Endodermal cell (in vitro differentiated cells): ENCODE measurements around the gene ZNF672. TPM values are rescaled to one million over a fixed set of nuclear protein-coding genes. Genes with fewer than 3 reads are reported as not detected.

ENCODE experiments used
- DNase-seq: peaks from one replicate; pipeline ENCODE4 v3.0.0-alpha.2; 2017
- H3K27ac ChIP-seq: 2 replicates; pipeline ENCODE4 v1.5.1; 2013; ENCODE audit warnings: mild to moderate bottlenecking, low read depth, low read length, moderate library complexity
- H3K27me3 ChIP-seq: 2 replicates; pipeline ENCODE4 v1.6.1; 2013; ENCODE audit warnings: mild to moderate bottlenecking, low read length, moderate library complexity; ENCODE audit not compliant: insufficient read depth, control insufficient read depth, poor library complexity, severe bottlenecking
- H3K36me3 ChIP-seq: 2 replicates; pipeline ENCODE4 v1.7.0; 2013; ENCODE audit warnings: mild to moderate bottlenecking, low read length, moderate library complexity; ENCODE audit not compliant: control insufficient read depth, insufficient read depth
- H3K4me1 ChIP-seq: one replicate; pipeline ENCODE4 v1.7.0; 2013; ENCODE audit warnings: low read length; ENCODE audit not compliant: control insufficient read depth, insufficient read depth
- H3K4me3 ChIP-seq: 2 replicates; pipeline ENCODE4 v1.5.1; 2013; ENCODE audit warnings: mild to moderate bottlenecking, low read length, moderate library complexity
- H3K9ac ChIP-seq: 2 replicates; pipeline ENCODE4 v1.6.1; 2013; ENCODE audit warnings: mild to moderate bottlenecking, low read length, moderate library complexity; ENCODE audit not compliant: poor library complexity, severe bottlenecking; ENCODE audit errors: extremely low read depth
- H3K9me3 ChIP-seq: 2 replicates; pipeline ENCODE4 v1.6.1; 2013; ENCODE audit warnings: mild to moderate bottlenecking, low read length, moderate library complexity; ENCODE audit not compliant: control insufficient read depth
- H3K27ac Mint-ChIP-seq: 2 replicates; pipeline ENCODE4 v1.8.0; 2020; ENCODE audit warnings: mixed read lengths
- H3K27me3 Mint-ChIP-seq: 2 replicates; pipeline ENCODE4 v1.8.0; 2021; ENCODE audit warnings: mild to moderate bottlenecking, mixed read lengths; ENCODE audit not compliant: insufficient read depth
- H3K36me3 Mint-ChIP-seq: 2 replicates; pipeline ENCODE4 v1.8.0; 2020; ENCODE audit warnings: low read depth, mixed read lengths
- H3K4me1 Mint-ChIP-seq: 2 replicates; pipeline ENCODE4 v1.8.0; 2020; ENCODE audit warnings: mixed read lengths
- H3K4me3 Mint-ChIP-seq: 2 replicates; pipeline ENCODE4 v1.8.0; 2020; ENCODE audit warnings: mild to moderate bottlenecking, moderate library complexity, mixed read lengths
- H3K9me3 Mint-ChIP-seq: 2 replicates; pipeline ENCODE4 v1.8.0; 2020; ENCODE audit warnings: mild to moderate bottlenecking, mixed read lengths
- WGBS, 2 experiments: methylation state at CpG; one replicate each; pipeline versions ENCODE4 v1.1.5 to v1.1.7; 2013; ENCODE audit warnings: missing lambda C conversion rate in 2 of 2, mixed read lengths in 1 of 2; ENCODE audit not compliant: insufficient coverage in 1 of 2, insufficient read length in 1 of 2; 5-methylcytosine and 5-hydroxymethylcytosine counted together
- total RNA-seq, 2 donors: library from RNA; stranded (reverse); fragmentation: NEBNext Ultra II Directional in 1 of 2; extraction: Animal tissue kit (Norgen Biotek cat#: 25700) in 1 of 2; gene quantifications; 2 replicates in 1 of 2; 3 replicates in 1 of 2; pipeline ENCODE4 v1.2.1, GENCODE V29; 2021
- TF ChIP-seq, protein P1 (sequence below): fragments of 200-600 bp; sonication (generic); conservative IDR thresholded peaks from 2 replicates; pipeline ENCODE4 v1.5.0; 2021; ENCODE audit warnings: antibody characterized with exemption, mild to moderate bottlenecking

ZNF672 gene
- total RNA-seq, 2 donors from 2014 or later: 33.6 to 40.5 TPM

DNA sequence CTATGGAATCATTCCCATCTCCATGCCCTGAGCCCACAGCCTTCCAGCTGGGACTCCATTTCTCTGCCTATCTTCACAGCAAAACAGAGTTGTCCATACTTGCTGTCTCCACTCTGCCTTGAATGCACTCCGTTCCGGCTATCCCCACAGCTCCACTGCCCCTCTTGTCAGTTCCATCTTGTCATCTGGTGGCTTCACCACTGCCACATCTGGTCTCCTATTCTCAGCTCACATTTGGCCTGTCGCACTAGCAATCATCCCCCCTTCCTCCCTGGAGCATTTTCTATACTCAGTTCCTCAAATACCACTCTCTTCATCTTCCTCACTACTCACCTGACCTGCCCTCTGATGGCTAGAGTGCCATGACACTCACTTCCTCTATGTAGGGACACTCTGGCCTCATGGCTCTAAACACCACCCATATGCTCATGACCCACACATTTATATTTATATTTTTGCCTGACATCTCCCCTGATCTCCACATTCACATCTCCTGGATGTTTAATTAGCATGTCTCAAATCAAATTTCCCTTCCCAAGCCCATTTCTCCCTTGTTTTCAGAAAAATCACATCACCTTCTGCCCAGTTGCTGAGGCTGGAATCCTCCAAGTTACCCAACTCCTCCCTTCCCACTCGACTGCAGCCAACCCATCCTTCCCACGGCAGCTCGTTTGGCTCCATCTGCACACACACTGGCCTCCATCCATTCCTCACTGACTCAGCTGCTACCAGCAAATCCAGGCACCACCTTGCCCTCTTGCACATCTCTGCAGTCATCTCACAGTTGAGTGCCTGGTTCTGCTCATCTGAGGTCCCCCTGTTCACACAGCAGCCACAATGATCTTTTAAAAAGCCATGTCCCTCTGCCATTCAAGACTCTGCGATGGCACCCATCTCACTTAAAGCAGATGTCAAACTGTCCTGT, 14.7 kb downstream of the ZNF672 start:
- Mint-ChIP-seq H3K27me3 (no peaks in the 10 kb centered on the region), H3K4me1 (peaks cover 3% of the 10 kb centered on the region), H3K9me3 (no peaks in the 10 kb centered on the region), H3K36me3 (peaks cover 33% of the 10 kb centered on the region), H3K27ac (no peak overlapping the region), H3K4me3 (no peak overlapping the region)
- peaks cover 46% of the 10 kb centered on the region for H3K36me3 ChIP-seq
- no peaks in the 10 kb centered on the region for H3K9me3 ChIP-seq
- 92 to 97% methylated on average over 4 to 7 of the region's 7 CpGs for WGBS, 2 experiments
- H3K27me3 ChIP-seq: no peaks in the 10 kb centered on the region
- DNase-seq: peak; percentile 34
- no peak overlapping the region for H3K4me3 ChIP-seq
- no peaks in the 10 kb centered on the region for H3K4me1 ChIP-seq
- H3K9ac ChIP-seq: no peak overlapping the region
- TF ChIP-seq, protein P1, sequence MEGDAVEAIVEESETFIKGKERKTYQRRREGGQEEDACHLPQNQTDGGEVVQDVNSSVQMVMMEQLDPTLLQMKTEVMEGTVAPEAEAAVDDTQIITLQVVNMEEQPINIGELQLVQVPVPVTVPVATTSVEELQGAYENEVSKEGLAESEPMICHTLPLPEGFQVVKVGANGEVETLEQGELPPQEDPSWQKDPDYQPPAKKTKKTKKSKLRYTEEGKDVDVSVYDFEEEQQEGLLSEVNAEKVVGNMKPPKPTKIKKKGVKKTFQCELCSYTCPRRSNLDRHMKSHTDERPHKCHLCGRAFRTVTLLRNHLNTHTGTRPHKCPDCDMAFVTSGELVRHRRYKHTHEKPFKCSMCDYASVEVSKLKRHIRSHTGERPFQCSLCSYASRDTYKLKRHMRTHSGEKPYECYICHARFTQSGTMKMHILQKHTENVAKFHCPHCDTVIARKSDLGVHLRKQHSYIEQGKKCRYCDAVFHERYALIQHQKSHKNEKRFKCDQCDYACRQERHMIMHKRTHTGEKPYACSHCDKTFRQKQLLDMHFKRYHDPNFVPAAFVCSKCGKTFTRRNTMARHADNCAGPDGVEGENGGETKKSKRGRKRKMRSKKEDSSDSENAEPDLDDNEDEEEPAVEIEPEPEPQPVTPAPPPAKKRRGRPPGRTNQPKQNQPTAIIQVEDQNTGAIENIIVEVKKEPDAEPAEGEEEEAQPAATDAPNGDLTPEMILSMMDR: no peak
- H3K27ac ChIP-seq: no peak overlapping the region

DNA sequence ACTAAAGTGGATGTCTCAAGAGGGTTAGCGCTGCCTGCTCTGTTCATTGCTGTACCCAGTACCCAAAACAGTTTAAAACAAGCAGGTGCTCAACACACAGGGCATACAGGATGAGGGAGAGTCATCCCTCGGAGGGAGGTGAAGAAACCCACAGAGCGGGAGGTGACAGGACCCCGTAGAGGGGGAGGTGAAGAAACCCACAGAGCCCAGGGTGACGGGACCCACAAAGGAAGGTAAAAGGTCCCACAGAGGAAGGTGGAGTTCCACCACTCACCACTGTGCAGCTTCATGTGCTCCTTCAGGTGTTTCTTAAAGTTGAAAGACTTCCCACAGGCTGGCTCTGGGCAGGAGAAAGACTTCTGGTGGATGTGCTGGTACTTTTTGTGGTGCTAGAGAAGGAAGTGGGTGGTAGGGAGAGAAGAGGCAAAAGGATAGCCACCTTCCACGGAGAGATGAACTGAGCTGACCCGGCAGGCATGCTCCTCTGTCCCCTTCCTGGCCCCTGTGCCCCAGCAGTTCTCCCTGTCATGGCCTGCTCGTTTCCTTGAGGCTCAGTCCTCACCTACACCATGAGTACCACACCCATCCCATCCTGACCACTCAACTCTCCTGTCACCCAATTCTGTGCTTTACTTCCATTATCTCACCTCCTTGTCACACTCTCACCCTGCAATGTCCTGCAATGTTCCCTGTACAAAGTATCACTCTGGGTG, 15.8 kb downstream of the ZNF672 start:
- Mint-ChIP-seq H3K27ac (no peak overlapping the region), H3K9me3 (no peaks in the 10 kb centered on the region), H3K27me3 (no peaks in the 10 kb centered on the region), H3K4me3 (no peak overlapping the region), H3K36me3 (peaks cover 29% of the 10 kb centered on the region), H3K4me1 (peaks cover 3% of the 10 kb centered on the region)
- Histone ChIP-seq H3K27ac (no peak overlapping the region), H3K4me1 (no peaks in the 10 kb centered on the region), H3K36me3 (peaks cover 41% of the 10 kb centered on the region), H3K9me3 (no peaks in the 10 kb centered on the region), H3K9ac (no peak overlapping the region), H3K27me3 (no peaks in the 10 kb centered on the region), H3K4me3 (no peak overlapping the region)
- peak; percentile 34 for DNase-seq
- TF ChIP-seq, protein P1: no peak
- 92 to 94% methylated on average over 8 of the region's 8 CpGs for WGBS, 2 experiments

DNA sequence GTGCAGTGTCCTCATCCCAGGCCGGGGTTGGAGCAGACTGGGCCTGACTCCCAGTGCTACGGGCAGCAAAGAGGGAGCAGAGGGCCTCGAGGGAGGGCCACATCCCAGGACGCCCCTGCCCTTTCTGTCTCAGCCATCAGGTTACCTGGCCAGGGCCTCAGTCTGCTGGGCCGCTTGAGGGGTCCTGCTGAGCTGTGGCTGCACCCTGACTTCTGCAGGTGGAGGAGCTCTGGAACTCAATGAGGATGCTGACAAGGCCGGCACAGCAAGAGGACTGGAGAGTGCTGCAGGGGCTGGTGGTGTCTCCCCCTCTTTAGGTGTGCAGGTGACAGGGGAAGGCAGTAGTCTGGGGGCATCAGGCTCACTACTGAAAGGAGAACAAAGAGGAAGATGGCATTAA, 17.6 kb downstream of the ZNF672 start:
- Mint-ChIP-seq H3K4me3 (no peak overlapping the region), H3K27ac (no peak overlapping the region), H3K27me3 (peaks cover 7% of the 10 kb centered on the region), H3K36me3 (peaks cover 26% of the 10 kb centered on the region), H3K9me3 (no peaks in the 10 kb centered on the region), H3K4me1 (peaks cover 10% of the 10 kb centered on the region)
- TF ChIP-seq, protein P1: no peak
- H3K4me1 ChIP-seq: no peaks in the 10 kb centered on the region
- no peak for DNase-seq
- no peak overlapping the region for H3K27ac ChIP-seq
- H3K9ac ChIP-seq: no peak overlapping the region
- peaks cover 6% of the 10 kb centered on the region for H3K27me3 ChIP-seq
- H3K4me3 ChIP-seq: no peak overlapping the region
- H3K36me3 ChIP-seq: peaks cover 29% of the 10 kb centered on the region
- H3K9me3 ChIP-seq: no peaks in the 10 kb centered on the region
- WGBS, 2 experiments: 94 to 100% methylated on average over 3 to 6 of the region's 6 CpGs
